Mammary epithelial cell (primary cell): Measurements from ENCODE around the gene MED15.

Experiments used
- EZH2 ChIP-seq: IDR thresholded peaks from 2 replicates; pipeline ENCODE4 v1.6.1; 2012; ENCODE audit warnings: low read length, inconsistent platforms, borderline replicate concordance
- TF ChIP-seq, protein P1 (sequence below), 2 donors: IDR thresholded peaks in 1 of 2; conservative IDR thresholded peaks in 1 of 2; 2 replicates each; pipeline ENCODE4 v1.5.1; 2011 to 2012; ENCODE audit warnings: inconsistent platforms in 2 of 2, low read length in 2 of 2, mild to moderate bottlenecking in 2 of 2, control low read depth in 1 of 2, low read depth in 1 of 2; ENCODE audit not compliant: insufficient read depth in 1 of 2; ENCODE audit errors: extremely low read depth in 1 of 2

DNA sequence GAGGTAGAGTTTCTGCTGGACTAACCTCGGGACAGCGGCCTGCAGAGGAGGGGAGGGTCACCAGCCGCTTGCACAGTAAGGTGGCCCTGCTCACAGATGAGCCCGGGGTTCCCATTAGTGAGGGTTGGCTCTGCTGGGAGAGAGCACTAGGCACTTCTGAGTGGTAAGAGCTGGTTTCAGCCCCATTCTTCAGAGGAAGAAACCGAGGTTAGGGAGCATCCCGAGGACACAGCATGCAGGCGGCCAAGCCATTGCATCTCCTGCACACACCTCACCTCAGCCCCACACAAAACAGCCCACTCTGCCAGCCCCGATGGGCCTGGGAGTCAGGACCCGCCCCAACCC is 99.3 kb downstream of the MED15 start:
- TF ChIP-seq, protein P1, sequence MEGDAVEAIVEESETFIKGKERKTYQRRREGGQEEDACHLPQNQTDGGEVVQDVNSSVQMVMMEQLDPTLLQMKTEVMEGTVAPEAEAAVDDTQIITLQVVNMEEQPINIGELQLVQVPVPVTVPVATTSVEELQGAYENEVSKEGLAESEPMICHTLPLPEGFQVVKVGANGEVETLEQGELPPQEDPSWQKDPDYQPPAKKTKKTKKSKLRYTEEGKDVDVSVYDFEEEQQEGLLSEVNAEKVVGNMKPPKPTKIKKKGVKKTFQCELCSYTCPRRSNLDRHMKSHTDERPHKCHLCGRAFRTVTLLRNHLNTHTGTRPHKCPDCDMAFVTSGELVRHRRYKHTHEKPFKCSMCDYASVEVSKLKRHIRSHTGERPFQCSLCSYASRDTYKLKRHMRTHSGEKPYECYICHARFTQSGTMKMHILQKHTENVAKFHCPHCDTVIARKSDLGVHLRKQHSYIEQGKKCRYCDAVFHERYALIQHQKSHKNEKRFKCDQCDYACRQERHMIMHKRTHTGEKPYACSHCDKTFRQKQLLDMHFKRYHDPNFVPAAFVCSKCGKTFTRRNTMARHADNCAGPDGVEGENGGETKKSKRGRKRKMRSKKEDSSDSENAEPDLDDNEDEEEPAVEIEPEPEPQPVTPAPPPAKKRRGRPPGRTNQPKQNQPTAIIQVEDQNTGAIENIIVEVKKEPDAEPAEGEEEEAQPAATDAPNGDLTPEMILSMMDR (conservative IDR thresholded peaks at IDR 0.05 in 1 of 2, IDR thresholded peaks at IDR 0.05 in 1 of 2; ENCODE audit: extremely low read depth in 1 of 2, insufficient read depth in 1 of 2, low read depth in 1 of 2, low read length in 2 of 2), result no peak
- no peak for TF ChIP-seq EZH2
